Tibial nerve (tissue), 4 donors: Measurements from ENCODE around the gene RREB1. TPM values are rescaled to one million over a fixed set of nuclear protein-coding genes. Genes with fewer than 3 reads are reported as not detected.

Experiments used
- DNase-seq, 2 donors: peaks; one replicate each; pipeline ENCODE4 v3.0.0-alpha.2; 2019; ENCODE audit warnings: low spot score in 2 of 2
- H3K27ac ChIP-seq, 4 donors: fragments of 200-600 bp; sonication (generic) in 3 of 4; one replicate each; pipeline ENCODE4 v1.5.1; 2017 to 2019; ENCODE audit warnings: mild to moderate bottlenecking in 1 of 4
- H3K27me3 ChIP-seq, 2 donors: fragments of 200-600 bp; sonication (generic) in 1 of 2; one replicate each; pipeline versions ENCODE4 v1.5.1 to v1.6.0; 2017 to 2019
- H3K36me3 ChIP-seq, 3 donors: fragments of 200-600 bp; sonication (generic); one replicate each; pipeline ENCODE4 v1.5.1; 2018 to 2019
- H3K4me1 ChIP-seq, 4 donors: fragments of 200-600 bp; sonication (generic) in 3 of 4; one replicate each; pipeline ENCODE4 v1.5.1; 2017 to 2019
- H3K4me3 ChIP-seq, 4 donors: fragments of 200-600 bp; sonication (generic) in 3 of 4; one replicate each; pipeline ENCODE4 v1.5.1; 2017 to 2019; ENCODE audit warnings: mild to moderate bottlenecking in 1 of 4, moderate library complexity in 1 of 4
- H3K9me3 ChIP-seq, 4 donors: fragments of 200-600 bp; sonication (generic) in 3 of 4; one replicate each; pipeline ENCODE4 v1.5.1; 2017 to 2019
- EP300 ChIP-seq, 2 donors: sonication (generic); formaldehyde crosslinking; IDR thresholded peaks; one replicate each; pipeline ENCODE4 v1.6.1; 2017; ENCODE audit warnings: antibody characterized with exemption in 2 of 2, mild to moderate bottlenecking in 1 of 2
- POLR2A ChIP-seq, 2 donors: fragments of 450-650 bp; IDR thresholded peaks; one replicate each; pipeline ENCODE4 v1.6.1; 2017; ENCODE audit warnings: antibody characterized with exemption in 2 of 2, mild to moderate bottlenecking in 2 of 2, moderate library complexity in 2 of 2
- WGBS, 2 donors: methylation state at CpG; one replicate each; pipeline ENCODE4 v1.1.5; 2018; 5-methylcytosine and 5-hydroxymethylcytosine counted together
- total RNA-seq, 4 donors: library from RNA; depleted of rRNA; stranded (reverse); fragments of >200 nt; gene quantifications; one replicate each; pipeline ENCODE4 v1.1.0, GENCODE V29; 2016
- TF ChIP-seq, protein P1 (sequence below), 5 experiments: fragments of 200-600 bp in 3 of 5; fragments of 450-650 bp in 2 of 5; sonication (generic) in 3 of 5; IDR thresholded peaks; one replicate each; pipeline ENCODE4 v1.5.1; 2016 to 2019; ENCODE audit warnings: antibody characterized with exemption in 5 of 5, mild to moderate bottlenecking in 3 of 5, moderate library complexity in 2 of 5

RREB1 gene
- total RNA-seq, 4 donors from 2014 or later, result 32.3 to 61.5 (median 36.3) TPM

DNA sequence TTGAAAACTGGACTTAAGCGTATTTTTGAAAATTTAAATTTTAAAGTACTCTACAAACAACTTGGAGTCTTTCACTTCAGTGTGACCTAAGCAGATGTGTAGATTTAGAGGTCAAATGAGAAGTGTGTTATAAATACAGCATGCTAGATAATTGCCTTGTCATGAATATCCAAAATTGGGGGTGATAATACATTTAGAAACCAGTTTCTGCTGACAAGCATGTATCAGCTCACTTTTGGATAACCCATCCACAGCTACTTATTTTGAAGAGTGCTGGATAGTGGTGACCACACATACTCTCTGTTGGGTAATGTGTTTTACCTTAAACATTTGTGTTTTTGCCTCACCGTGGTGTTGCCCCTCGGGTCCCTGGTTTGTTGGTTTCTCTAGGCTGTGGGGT, 14.9 kb downstream of the RREB1 start:
- Histone ChIP-seq H3K4me1 (peaks cover 0 to 29% (median 0%) of the 10 kb centered on the region in 4 donors), H3K36me3 (peaks cover 0 to 23% (median 0%) of the 10 kb centered on the region in 3 donors), H3K4me3 (no peak overlapping the region), H3K9me3 (no peaks in the 10 kb centered on the region), H3K27ac (no peak overlapping the region), H3K27me3 (no peaks in the 10 kb centered on the region)
- TF ChIP-seq POLR2A (IDR thresholded peaks at IDR 0.05) (no peak), EP300 (IDR thresholded peaks at IDR 0.05) (no peak)
- TF ChIP-seq, protein P1, sequence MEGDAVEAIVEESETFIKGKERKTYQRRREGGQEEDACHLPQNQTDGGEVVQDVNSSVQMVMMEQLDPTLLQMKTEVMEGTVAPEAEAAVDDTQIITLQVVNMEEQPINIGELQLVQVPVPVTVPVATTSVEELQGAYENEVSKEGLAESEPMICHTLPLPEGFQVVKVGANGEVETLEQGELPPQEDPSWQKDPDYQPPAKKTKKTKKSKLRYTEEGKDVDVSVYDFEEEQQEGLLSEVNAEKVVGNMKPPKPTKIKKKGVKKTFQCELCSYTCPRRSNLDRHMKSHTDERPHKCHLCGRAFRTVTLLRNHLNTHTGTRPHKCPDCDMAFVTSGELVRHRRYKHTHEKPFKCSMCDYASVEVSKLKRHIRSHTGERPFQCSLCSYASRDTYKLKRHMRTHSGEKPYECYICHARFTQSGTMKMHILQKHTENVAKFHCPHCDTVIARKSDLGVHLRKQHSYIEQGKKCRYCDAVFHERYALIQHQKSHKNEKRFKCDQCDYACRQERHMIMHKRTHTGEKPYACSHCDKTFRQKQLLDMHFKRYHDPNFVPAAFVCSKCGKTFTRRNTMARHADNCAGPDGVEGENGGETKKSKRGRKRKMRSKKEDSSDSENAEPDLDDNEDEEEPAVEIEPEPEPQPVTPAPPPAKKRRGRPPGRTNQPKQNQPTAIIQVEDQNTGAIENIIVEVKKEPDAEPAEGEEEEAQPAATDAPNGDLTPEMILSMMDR (IDR thresholded peaks at IDR 0.05), result no peak
- no peak for DNase-seq
- WGBS, 2 donors, result 91 to 99% methylated on average over 3 of the region's 3 CpGs

DNA sequence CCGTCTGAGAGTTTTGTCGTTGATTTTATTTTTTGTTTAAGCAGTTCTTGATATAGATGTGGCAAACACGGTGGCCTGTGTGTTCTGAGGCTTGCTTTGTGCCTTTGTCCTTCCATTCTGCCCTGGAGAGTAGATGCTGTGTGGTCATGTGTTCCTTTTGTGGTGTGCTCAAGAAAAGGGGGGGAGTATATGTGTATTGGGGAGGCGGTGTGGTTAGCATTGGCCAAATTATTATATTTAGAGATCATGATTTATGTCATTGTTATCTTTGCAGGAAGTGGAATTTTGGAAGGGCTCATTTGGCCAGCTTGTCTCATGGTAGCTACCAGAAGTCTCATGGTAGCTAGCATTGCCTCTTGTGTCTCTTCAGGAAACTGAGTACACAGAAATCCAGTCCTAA, 16.4 kb downstream of the RREB1 start:
- no peak for DNase-seq
- TF ChIP-seq POLR2A (IDR thresholded peaks at IDR 0.05) (no peak), EP300 (IDR thresholded peaks at IDR 0.05) (no peak)
- TF ChIP-seq, protein P1 (IDR thresholded peaks at IDR 0.05), result no peak
- H3K4me1 ChIP-seq, result peaks cover 0 to 35% (median 0%) of the 10 kb centered on the region in 4 donors
- no peaks in the 10 kb centered on the region for H3K9me3 ChIP-seq
- H3K4me3 ChIP-seq, result no peak overlapping the region
- WGBS, 2 donors, result 60 to 72% methylated on average over 4 of the region's 4 CpGs
- H3K36me3 ChIP-seq, result peaks cover 0 to 23% (median 0%) of the 10 kb centered on the region in 3 donors
- H3K27me3 ChIP-seq, result no peaks in the 10 kb centered on the region
- H3K27ac ChIP-seq, result no peak overlapping the region

DNA sequence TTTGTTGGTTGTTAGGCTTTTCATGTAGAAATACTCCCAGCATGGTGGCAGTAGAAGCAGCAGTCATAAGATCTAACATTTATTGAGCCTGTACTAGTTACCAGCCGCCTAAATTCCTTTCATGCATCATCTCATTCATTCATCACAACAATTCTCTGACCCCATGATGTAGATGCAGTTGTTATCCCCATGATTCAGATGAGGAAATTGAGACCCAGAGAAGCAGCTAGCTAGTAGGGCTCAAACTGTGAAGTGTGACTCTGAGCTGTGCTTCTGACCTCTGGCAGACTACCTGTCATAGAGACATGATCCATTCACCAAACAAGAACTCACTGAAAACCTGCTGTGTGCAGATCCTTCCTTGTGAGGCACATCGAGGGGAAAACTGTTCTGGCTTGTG, 16.9 kb downstream of the RREB1 start:
- peaks cover 0 to 23% (median 0%) of the 10 kb centered on the region in 3 donors for H3K36me3 ChIP-seq
- peaks cover 0 to 33% (median 0%) of the 10 kb centered on the region in 4 donors for H3K4me1 ChIP-seq

DNA sequence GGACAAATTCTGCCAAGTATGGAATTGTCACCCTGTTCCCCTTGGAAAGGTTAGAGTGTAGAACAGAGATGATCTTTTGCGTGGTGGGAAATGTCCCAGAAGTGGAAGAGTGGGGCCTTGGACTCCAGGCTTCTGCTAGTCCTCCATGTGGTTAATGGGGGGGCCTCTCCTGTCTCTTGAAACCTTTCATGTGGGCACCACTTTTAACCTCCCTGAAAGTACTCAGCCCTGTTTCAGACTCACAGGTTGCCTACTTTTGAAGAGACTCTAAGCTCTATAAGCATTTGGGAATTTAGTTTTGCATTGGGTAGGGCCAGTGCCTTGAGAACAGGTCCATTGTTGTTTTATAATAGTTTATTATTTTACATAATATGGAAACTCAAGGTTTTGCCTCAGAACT, 17.5 kb downstream of the RREB1 start:
- no peak for TF ChIP-seq POLR2A (IDR thresholded peaks at IDR 0.05)
- TF ChIP-seq EP300 (IDR thresholded peaks at IDR 0.05), result no peak
- TF ChIP-seq, protein P1 (IDR thresholded peaks at IDR 0.05), result no peak
- no peak overlapping the region for H3K4me3 ChIP-seq
- H3K4me1 ChIP-seq, result peaks cover 0 to 37% (median 0%) of the 10 kb centered on the region in 4 donors
- no peak for DNase-seq
- H3K36me3 ChIP-seq, result peaks cover 0 to 23% (median 0%) of the 10 kb centered on the region in 3 donors
- H3K27ac ChIP-seq, result no peak overlapping the region
- H3K27me3 ChIP-seq, result no peaks in the 10 kb centered on the region
- H3K9me3 ChIP-seq, result no peaks in the 10 kb centered on the region
- WGBS, 2 donors, result 87 to 100% methylated on average over 1 of the region's 1 CpG

More for the DNA sequence above, 16.9 kb downstream of the RREB1 start:
- no peaks in the 10 kb centered on the region for H3K27me3 ChIP-seq
- no peak overlapping the region for H3K4me3 ChIP-seq
- no peak for TF ChIP-seq EP300 (IDR thresholded peaks at IDR 0.05)
- TF ChIP-seq, protein P1 (IDR thresholded peaks at IDR 0.05), result no peak
- TF ChIP-seq POLR2A (IDR thresholded peaks at IDR 0.05), result no peak
- H3K9me3 ChIP-seq, result no peaks in the 10 kb centered on the region
- no peak for DNase-seq
- WGBS, 2 donors, result 63 to 68% methylated on average over 2 of the region's 2 CpGs
- no peak overlapping the region for H3K27ac ChIP-seq

DNA sequence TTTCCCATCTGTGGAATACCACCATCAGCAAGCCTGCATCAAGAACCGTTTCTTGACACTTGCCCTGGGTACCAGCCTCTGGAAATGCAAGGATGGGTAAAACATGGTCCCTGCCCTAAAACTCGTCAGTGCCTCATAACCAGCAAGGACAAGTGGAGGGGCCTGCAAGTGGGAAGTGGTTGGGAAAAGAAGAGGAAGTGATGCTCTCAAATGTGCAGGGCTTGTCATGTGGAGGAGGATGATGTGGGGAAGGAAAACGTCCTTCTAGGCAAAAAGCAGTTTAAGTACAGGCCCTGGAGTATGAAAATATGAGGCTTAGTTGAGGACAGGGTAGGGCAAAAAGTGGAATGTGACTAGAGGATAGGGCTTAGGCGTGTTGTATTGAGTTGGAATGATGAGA, 19.0 kb downstream of the RREB1 start:
- 71 to 77% methylated on average over 4 of the region's 4 CpGs for WGBS, 2 donors
- TF ChIP-seq EP300 (IDR thresholded peaks at IDR 0.05), result peak in 1 of 2 donors; percentile 37
- TF ChIP-seq, protein P1 (IDR thresholded peaks at IDR 0.05), result no peak
- Histone ChIP-seq H3K4me3 (no peak overlapping the region), H3K4me1 (peaks cover 0 to 40% (median 0%) of the 10 kb centered on the region in 4 donors), H3K9me3 (no peaks in the 10 kb centered on the region), H3K27me3 (no peaks in the 10 kb centered on the region), H3K27ac (peak overlapping the region in 1 of 4 donors; percentile 5), H3K36me3 (peaks cover 0 to 23% (median 0%) of the 10 kb centered on the region in 3 donors)
- DNase-seq, result no peak
